HepG2 (cell line): Measurements from ENCODE around the gene ARPIN. TPM values are rescaled to one million over a fixed set of nuclear protein-coding genes. Genes with fewer than 3 reads are reported as not detected.
A peak's percentile ranks its signal among the peaks of the same experiment; 100 is the strongest.

Source experiments
- FOXA1 ChIP-seq, 2 experiments: fragments of 450-650 bp in 1 of 2; sonication (generic) in 1 of 2; formaldehyde crosslinking in 1 of 2; IDR thresholded peaks; 2 replicates each; pipeline versions ENCODE4 v1.4.0 to v1.6.1; 2016 to 2020; ENCODE audit warnings: missing genetic modification reagents in 1 of 2
- REST ChIP-seq, 2 experiments: IDR thresholded peaks; 2 replicates each; pipeline ENCODE4 v1.6.1; 2011 to 2012; ENCODE audit warnings: low read length in 2 of 2, borderline replicate concordance in 1 of 2, low read depth in 1 of 2, mild to moderate bottlenecking in 1 of 2, moderate library complexity in 1 of 2
- SALL2 ChIP-seq: sonication (generic); formaldehyde crosslinking; IDR thresholded peaks from 2 replicates; pipeline ENCODE4 v1.8.1; 2023; ENCODE audit warnings: mild to moderate bottlenecking, missing genetic modification reagents, inconsistent platforms
- SMAD1 ChIP-seq: sonication (generic); formaldehyde crosslinking; IDR thresholded peaks from 2 replicates; pipeline ENCODE4 v1.4.0; 2020; ENCODE audit warnings: missing genetic modification reagents, low read depth, mild to moderate bottlenecking, borderline replicate concordance
- STAG1 ChIP-seq: sonication (generic); formaldehyde crosslinking; IDR thresholded peaks from 2 replicates; pipeline ENCODE4 v1.4.0; 2020; ENCODE audit warnings: missing genetic modification reagents
- TBP ChIP-seq: sonication (generic); formaldehyde crosslinking; IDR thresholded peaks from 2 replicates; pipeline ENCODE4 v1.5.0; 2020; ENCODE audit warnings: missing genetic modification reagents
- TRIM24 ChIP-seq: sonication (generic); formaldehyde crosslinking; IDR thresholded peaks from 2 replicates; pipeline ENCODE4 v1.8.0; 2022; ENCODE audit warnings: mild to moderate bottlenecking, missing genetic modification reagents
- ZNF75D ChIP-seq: sonication (generic); formaldehyde crosslinking; IDR thresholded peaks from 2 replicates; pipeline ENCODE4 v1.8.1; 2023; ENCODE audit warnings: missing genetic modification reagents, mild to moderate bottlenecking, borderline replicate concordance
- ZSCAN22 ChIP-seq: sonication (generic); formaldehyde crosslinking; IDR thresholded peaks from 2 replicates; pipeline ENCODE4 v1.4.0; 2020; ENCODE audit warnings: mild to moderate bottlenecking, missing genetic modification reagents
- polyA plus RNA-seq, 8 experiments: library from polyadenylated mRNA; depleted of rRNA in 3 of 8; stranded (reverse) in 7 of 8; unstranded in 1 of 8; fragments of >200 nt; fragmentation: Illumina TruSeq in 4 of 8; extraction: Trizol in 4 of 8; gene quantifications; 2 replicates each; pipeline versions ENCODE4 v1.2.1 to v1.2.3, GENCODE V29; 2011 to 2016; ENCODE audit warnings: low read depth in 4 of 8, missing spikeins in 1 of 8, mixed read lengths in 1 of 8; ENCODE audit not compliant: insufficient read depth in 1 of 8
- total RNA-seq, 5 experiments: library from RNA; depleted of rRNA; stranded (reverse); fragments of >200 nt; fragmentation: Illumina TruSeq; extraction: Trizol; gene quantifications; 2 replicates each; pipeline ENCODE4 v1.2.3, GENCODE V29; 2016; ENCODE audit warnings: low read depth in 1 of 5

The ARPIN gene
- total and polyA plus RNA-seq, 2 of the 13 experiments (the other 11 are each of a cell fraction or from before 2014, with no cell fraction given): 2.8 to 5.0 TPM

- TF ChIP-seq REST (IDR thresholded peaks at IDR 0.05; ENCODE audit: borderline replicate concordance in 1 of 2, low read depth in 1 of 2, low read length in 2 of 2) (no peak), SMAD1 (CRISPR knock-in tag) (no peak), FOXA1 (IDR thresholded peaks at IDR 0.05) (no peak), FOXA1 (CRISPR knock-in tag; IDR thresholded peaks at IDR 0.05) (0 out of 2 replicates have a peak, but pooled peaks have one; percentile 21), SALL2 (no peak), STAG1 (no peak), TBP (CRISPR knock-in tag) (no peak), ZNF75D (CRISPR knock-in tag) (no peak), TRIM24 (CRISPR knock-in tag) (no peak), ZSCAN22 (no peak)
These were observed 45.5 kb upstream of the ARPIN start (continued) for GRCh38 chr15:89958107-89958805.
